HepG2 (cell line): ENCODE data around the gene IFT88. TPM values are rescaled to one million over a fixed set of nuclear protein-coding genes. Genes with fewer than 3 reads are reported as not detected.
A peak's percentile ranks its signal among the peaks of the same experiment; 100 is the strongest.

ENCODE experiments used
- ARHGAP35 ChIP-seq: sonication (generic); formaldehyde crosslinking; IDR thresholded peaks from 2 replicates; pipeline ENCODE4 v1.9.0; 2022; ENCODE audit warnings: mild to moderate bottlenecking, inconsistent platforms, moderate library complexity, missing genetic modification reagents, borderline replicate concordance
- ATRX ChIP-seq: sonication (generic); formaldehyde crosslinking; IDR thresholded peaks from 2 replicates; pipeline ENCODE4 v1.4.0; 2020; ENCODE audit warnings: missing genetic modification reagents, borderline replicate concordance
- DPF2 ChIP-seq: sonication (generic); formaldehyde crosslinking; IDR thresholded peaks from 2 replicates; pipeline ENCODE4 v1.4.0; 2020; ENCODE audit warnings: mild to moderate bottlenecking, low read depth, missing genetic modification reagents, borderline replicate concordance
- FOXJ3 ChIP-seq: sonication (generic); formaldehyde crosslinking; IDR thresholded peaks from 2 replicates; pipeline ENCODE4 v1.4.0; 2020; ENCODE audit warnings: missing genetic modification reagents, mild to moderate bottlenecking, borderline replicate concordance
- GZF1 ChIP-seq: sonication (generic); formaldehyde crosslinking; IDR thresholded peaks from 2 replicates; pipeline ENCODE4 v1.5.1; 2020; ENCODE audit warnings: mild to moderate bottlenecking, missing genetic modification reagents
- HNRNPL ChIP-seq: fragments of 200-400 bp; formaldehyde crosslinking; IDR thresholded peaks from 2 replicates; pipeline ENCODE4 v1.6.1; 2017; ENCODE audit warnings: mild to moderate bottlenecking, low read depth, low read length
- KDM3A ChIP-seq: IDR thresholded peaks from 2 replicates; pipeline ENCODE4 v1.6.1; 2018; ENCODE audit warnings: low read depth, missing compliant biosample characterization
- MATR3 ChIP-seq: sonication (generic); formaldehyde crosslinking; IDR thresholded peaks from 2 replicates; pipeline ENCODE4 v1.4.0; 2020; ENCODE audit warnings: missing genetic modification reagents
- MEF2D ChIP-seq: sonication (generic); formaldehyde crosslinking; IDR thresholded peaks from 2 replicates; pipeline ENCODE4 v1.5.1; 2020; ENCODE audit warnings: mild to moderate bottlenecking, missing genetic modification reagents
- ONECUT2 ChIP-seq: sonication (generic); formaldehyde crosslinking; IDR thresholded peaks from 2 replicates; pipeline ENCODE4 v1.4.0; 2020; ENCODE audit warnings: missing genetic modification reagents
- POLR2AphosphoS2 ChIP-seq: IDR thresholded peaks from 2 replicates; pipeline ENCODE4 v1.6.1; 2011; ENCODE audit warnings: low read depth, low read length, improper control_type of control experiment
- TEAD3 ChIP-seq: optimal IDR thresholded peaks from 2 replicates; pipeline ENCODE3; 2016; ENCODE audit warnings: borderline replicate concordance
- ZBTB3 ChIP-seq: sonication (generic); formaldehyde crosslinking; IDR thresholded peaks from 2 replicates; pipeline ENCODE4 v1.4.0; 2020; ENCODE audit warnings: low read depth, mild to moderate bottlenecking, moderate library complexity, missing genetic modification reagents, borderline replicate concordance
- ZFAT ChIP-seq: sonication (generic); formaldehyde crosslinking; conservative IDR thresholded peaks from 2 replicates; pipeline ENCODE4 v1.8.1; 2023; ENCODE audit warnings: missing genetic modification reagents, inconsistent platforms
- ZFP37 ChIP-seq: sonication (generic); formaldehyde crosslinking; IDR thresholded peaks from 2 replicates; pipeline ENCODE4 v1.4.0; 2020; ENCODE audit warnings: missing genetic modification reagents, borderline replicate concordance
- ZNF180 ChIP-seq: sonication (generic); formaldehyde crosslinking; IDR thresholded peaks from 2 replicates; pipeline ENCODE4 v1.4.0; 2020; ENCODE audit warnings: low read depth, missing genetic modification reagents, borderline replicate concordance
- ZNF292 ChIP-seq: sonication (generic); formaldehyde crosslinking; IDR thresholded peaks from 2 replicates; pipeline ENCODE4 v1.8.1; 2022; ENCODE audit warnings: mild to moderate bottlenecking, low read depth, missing genetic modification reagents, borderline replicate concordance
- ZNF446 ChIP-seq: sonication (generic); formaldehyde crosslinking; IDR thresholded peaks from 2 replicates; pipeline ENCODE4 v1.5.0; 2020; ENCODE audit warnings: mild to moderate bottlenecking, missing genetic modification reagents
- polyA plus RNA-seq, 8 experiments: library from polyadenylated mRNA; depleted of rRNA in 3 of 8; stranded (reverse) in 7 of 8; unstranded in 1 of 8; fragments of >200 nt; fragmentation: Illumina TruSeq in 4 of 8; extraction: Trizol in 4 of 8; gene quantifications; 2 replicates each; pipeline versions ENCODE4 v1.2.1 to v1.2.3, GENCODE V29; 2011 to 2016; ENCODE audit warnings: low read depth in 4 of 8, missing spikeins in 1 of 8, mixed read lengths in 1 of 8; ENCODE audit not compliant: insufficient read depth in 1 of 8
- total RNA-seq, 5 experiments: library from RNA; depleted of rRNA; stranded (reverse); fragments of >200 nt; fragmentation: Illumina TruSeq; extraction: Trizol; gene quantifications; 2 replicates each; pipeline ENCODE4 v1.2.3, GENCODE V29; 2016; ENCODE audit warnings: low read depth in 1 of 5
- TF ChIP-seq, protein P1 (sequence below): sonication (generic); formaldehyde crosslinking; IDR thresholded peaks from 2 replicates; pipeline ENCODE4 v1.4.0; 2020; ENCODE audit warnings: missing genetic modification reagents, mild to moderate bottlenecking, borderline replicate concordance
- TF ChIP-seq, protein P2 (sequence below): sonication (generic); formaldehyde crosslinking; IDR thresholded peaks from 2 replicates; pipeline ENCODE4 v1.4.0; 2020; ENCODE audit warnings: missing genetic modification reagents, borderline replicate concordance
- TF ChIP-seq, protein P3 (sequence below): sonication (generic); formaldehyde crosslinking; IDR thresholded peaks from 2 replicates; pipeline ENCODE4 v1.4.0; 2020; ENCODE audit warnings: mild to moderate bottlenecking, missing genetic modification reagents, borderline replicate concordance

IFT88 gene
- total and polyA plus RNA-seq, 2 of the 13 experiments (the other 11 are each of a cell fraction or from before 2014, with no cell fraction given) = 8.4 to 19.9 TPM

DNA sequence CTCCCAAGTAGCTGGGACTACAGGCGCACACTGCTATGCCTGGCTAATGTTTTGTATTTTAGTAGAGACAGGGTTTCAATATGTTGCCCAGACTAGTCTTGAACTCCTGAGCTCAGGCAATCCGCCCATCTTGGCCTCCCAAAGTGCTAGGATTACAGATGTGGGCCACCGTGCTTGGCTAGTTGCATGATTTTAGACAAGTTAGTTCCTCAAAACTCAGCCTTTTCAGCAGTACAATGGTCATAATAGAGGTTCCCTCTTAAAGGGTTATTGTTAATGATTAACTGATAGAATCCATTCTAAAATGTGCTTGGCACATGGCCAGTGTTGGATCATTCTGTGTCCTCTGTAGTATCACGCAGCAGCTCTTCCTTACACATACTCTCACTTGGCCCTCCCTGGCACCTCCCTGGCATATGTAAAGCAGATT is 19.5 kb upstream of the IFT88 start (continued):
- TF ChIP-seq MEF2D (CRISPR knock-in tag) = 0 out of 2 replicates have a peak, but pooled peaks have one; percentile 13
- no peak for TF ChIP-seq MATR3 (CRISPR knock-in tag)
- TF ChIP-seq, protein P1, sequence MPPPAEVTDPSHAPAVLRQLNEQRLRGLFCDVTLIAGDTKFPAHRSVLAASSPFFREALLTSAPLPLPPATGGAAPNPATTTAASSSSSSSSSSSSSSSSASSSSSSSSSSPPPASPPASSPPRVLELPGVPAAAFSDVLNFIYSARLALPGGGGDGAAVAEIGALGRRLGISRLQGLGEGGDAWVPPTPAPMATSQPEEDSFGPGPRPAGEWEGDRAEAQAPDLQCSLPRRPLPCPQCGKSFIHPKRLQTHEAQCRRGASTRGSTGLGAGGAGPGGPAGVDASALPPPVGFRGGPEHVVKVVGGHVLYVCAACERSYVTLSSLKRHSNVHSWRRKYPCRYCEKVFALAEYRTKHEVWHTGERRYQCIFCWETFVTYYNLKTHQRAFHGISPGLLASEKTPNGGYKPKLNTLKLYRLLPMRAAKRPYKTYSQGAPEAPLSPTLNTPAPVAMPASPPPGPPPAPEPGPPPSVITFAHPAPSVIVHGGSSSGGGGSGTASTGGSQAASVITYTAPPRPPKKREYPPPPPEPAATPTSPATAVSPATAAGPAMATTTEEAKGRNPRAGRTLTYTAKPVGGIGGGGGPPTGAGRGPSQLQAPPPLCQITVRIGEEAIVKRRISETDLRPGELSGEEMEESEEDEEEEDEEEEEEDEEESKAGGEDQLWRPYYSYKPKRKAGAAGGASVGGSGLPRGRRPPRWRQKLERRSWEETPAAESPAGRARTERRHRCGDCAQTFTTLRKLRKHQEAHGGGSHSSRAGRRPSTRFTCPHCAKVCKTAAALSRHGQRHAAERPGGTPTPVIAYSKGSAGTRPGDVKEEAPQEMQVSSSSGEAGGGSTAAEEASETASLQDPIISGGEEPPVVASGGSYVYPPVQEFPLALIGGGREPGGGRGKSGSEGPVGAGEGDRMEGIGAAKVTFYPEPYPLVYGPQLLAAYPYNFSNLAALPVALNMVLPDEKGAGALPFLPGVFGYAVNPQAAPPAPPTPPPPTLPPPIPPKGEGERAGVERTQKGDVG (CRISPR knock-in tag) = no peak
- no peak for TF ChIP-seq ONECUT2 (CRISPR knock-in tag)
- no peak for TF ChIP-seq FOXJ3 (CRISPR knock-in tag)
- TF ChIP-seq ZBTB3 = no peak
- no peak for TF ChIP-seq ATRX
- no peak for TF ChIP-seq ARHGAP35 (CRISPR knock-in tag)
- TF ChIP-seq ZNF446 (CRISPR knock-in tag) = no peak
- no peak for TF ChIP-seq ZFAT (CRISPR knock-in tag)
- no peak for TF ChIP-seq KDM3A (CRISPR knock-in tag)
- TF ChIP-seq ZNF180 (CRISPR knock-in tag) = no peak
- TF ChIP-seq, protein P2, sequence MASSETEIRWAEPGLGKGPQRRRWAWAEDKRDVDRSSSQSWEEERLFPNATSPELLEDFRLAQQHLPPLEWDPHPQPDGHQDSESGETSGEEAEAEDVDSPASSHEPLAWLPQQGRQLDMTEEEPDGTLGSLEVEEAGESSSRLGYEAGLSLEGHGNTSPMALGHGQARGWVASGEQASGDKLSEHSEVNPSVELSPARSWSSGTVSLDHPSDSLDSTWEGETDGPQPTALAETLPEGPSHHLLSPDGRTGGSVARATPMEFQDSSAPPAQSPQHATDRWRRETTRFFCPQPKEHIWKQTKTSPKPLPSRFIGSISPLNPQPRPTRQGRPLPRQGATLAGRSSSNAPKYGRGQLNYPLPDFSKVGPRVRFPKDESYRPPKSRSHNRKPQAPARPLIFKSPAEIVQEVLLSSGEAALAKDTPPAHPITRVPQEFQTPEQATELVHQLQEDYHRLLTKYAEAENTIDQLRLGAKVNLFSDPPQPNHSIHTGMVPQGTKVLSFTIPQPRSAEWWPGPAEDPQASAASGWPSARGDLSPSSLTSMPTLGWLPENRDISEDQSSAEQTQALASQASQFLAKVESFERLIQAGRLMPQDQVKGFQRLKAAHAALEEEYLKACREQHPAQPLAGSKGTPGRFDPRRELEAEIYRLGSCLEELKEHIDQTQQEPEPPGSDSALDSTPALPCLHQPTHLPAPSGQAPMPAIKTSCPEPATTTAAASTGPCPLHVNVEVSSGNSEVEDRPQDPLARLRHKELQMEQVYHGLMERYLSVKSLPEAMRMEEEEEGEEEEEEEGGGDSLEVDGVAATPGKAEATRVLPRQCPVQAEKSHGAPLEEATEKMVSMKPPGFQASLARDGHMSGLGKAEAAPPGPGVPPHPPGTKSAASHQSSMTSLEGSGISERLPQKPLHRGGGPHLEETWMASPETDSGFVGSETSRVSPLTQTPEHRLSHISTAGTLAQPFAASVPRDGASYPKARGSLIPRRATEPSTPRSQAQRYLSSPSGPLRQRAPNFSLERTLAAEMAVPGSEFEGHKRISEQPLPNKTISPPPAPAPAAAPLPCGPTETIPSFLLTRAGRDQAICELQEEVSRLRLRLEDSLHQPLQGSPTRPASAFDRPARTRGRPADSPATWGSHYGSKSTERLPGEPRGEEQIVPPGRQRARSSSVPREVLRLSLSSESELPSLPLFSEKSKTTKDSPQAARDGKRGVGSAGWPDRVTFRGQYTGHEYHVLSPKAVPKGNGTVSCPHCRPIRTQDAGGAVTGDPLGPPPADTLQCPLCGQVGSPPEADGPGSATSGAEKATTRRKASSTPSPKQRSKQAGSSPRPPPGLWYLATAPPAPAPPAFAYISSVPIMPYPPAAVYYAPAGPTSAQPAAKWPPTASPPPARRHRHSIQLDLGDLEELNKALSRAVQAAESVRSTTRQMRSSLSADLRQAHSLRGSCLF (CRISPR knock-in tag) = no peak
- peak; percentile 57 for TF ChIP-seq TEAD3 (CRISPR knock-in tag)
- peak; percentile 56 for TF ChIP-seq ZNF292 (CRISPR knock-in tag)
- TF ChIP-seq POLR2AphosphoS2 = no peak
- TF ChIP-seq DPF2 (CRISPR knock-in tag) = 0 out of 2 replicates have a peak, but pooled peaks have one; percentile 36
- TF ChIP-seq GZF1 (CRISPR knock-in tag) = no peak
- no peak for TF ChIP-seq HNRNPL
- no peak for TF ChIP-seq ZFP37 (CRISPR knock-in tag)
- TF ChIP-seq, protein P3, sequence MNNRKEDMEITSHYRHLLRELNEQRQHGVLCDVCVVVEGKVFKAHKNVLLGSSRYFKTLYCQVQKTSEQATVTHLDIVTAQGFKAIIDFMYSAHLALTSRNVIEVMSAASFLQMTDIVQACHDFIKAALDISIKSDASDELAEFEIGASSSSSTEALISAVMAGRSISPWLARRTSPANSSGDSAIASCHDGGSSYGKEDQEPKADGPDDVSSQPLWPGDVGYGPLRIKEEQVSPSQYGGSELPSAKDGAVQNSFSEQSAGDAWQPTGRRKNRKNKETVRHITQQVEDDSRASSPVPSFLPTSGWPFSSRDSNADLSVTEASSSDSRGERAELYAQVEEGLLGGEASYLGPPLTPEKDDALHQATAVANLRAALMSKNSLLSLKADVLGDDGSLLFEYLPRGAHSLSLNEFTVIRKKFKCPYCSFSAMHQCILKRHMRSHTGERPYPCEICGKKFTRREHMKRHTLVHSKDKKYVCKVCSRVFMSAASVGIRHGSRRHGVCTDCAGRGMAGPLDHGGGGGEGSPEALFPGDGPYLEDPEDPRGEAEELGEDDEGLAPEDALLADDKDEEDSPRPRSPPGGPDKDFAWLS = no peak
